NOMO-1 treated with DMSO at 0.1 percent for 48 hours (cell line): ENCODE results near the gene CFAP157.

Experiments used
- DNase-seq: peaks from one replicate; lab custom pipeline; 2025; ENCODE audit not compliant: unreplicated experiment; lab: John Stamatoyannopoulos, UW

The CFAP157 gene

GRCh38 chr9:127714951-127715469, 8.2 kb downstream of the CFAP157 start:
- no peak for DNase-seq

DNA sequence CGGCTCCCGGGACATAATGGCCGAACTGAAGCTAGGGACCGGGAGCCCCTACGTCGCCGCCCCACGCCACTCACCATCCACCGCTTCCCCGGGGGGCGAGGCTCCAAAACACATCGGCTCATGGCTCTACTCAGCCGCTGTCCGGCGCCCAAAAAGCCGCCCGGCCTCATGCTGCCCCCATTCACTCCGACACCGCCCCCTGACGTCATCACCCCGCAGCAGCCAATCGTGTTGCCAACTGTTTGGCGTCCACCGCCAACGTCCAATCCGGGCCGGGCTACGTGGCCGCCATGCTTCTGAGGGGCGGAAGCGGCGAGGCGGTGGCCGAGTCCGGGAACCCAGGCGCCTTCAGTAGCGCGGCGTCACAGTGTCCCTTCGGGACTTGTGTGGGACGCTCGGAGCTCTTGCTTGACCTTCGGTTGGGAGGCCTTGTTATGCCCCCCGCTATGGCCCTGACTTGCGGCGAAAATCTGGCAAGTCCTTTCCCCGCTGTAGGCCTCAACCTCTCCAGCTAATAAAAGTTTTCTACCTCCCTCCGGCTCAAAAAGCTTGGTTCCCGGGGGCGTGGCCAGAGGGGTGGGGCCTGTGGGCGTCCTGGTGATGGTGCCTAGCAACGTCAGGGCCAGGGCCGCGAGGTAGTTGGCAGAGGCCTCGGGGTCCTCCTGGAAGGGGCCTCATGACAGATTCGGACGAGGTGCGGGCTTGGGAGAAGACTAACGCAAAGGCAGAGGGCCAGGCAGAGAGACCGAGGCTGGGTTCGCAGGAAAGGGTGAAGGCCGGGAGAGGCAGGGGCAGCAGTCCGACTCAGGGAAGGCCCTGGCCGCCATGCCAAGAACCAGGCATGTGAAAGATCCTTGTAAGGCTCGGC, 8.9 kb downstream of the CFAP157 start, which contains the start of the genes PTRH1 and TTC16:
Gene PTRH1 (minus strand): TSS at position 194 of the 868 bp plus-strand sequence. CDS start 24 bp downstream, at position 170.
Gene TTC16 (plus strand): TSS at position 610 of the 868 bp plus-strand sequence. CDS start 67 bp downstream, at position 677.
- DNase-seq, result peak; percentile 92

- DNase-seq, result no peak
Measured at GRCh38 chr9:127716412-127716811, 9.6 kb downstream of the CFAP157 start.

GRCh38 chr9:127717766-127718165, 11.0 kb downstream of the CFAP157 start:
- no peak for DNase-seq

DNA sequence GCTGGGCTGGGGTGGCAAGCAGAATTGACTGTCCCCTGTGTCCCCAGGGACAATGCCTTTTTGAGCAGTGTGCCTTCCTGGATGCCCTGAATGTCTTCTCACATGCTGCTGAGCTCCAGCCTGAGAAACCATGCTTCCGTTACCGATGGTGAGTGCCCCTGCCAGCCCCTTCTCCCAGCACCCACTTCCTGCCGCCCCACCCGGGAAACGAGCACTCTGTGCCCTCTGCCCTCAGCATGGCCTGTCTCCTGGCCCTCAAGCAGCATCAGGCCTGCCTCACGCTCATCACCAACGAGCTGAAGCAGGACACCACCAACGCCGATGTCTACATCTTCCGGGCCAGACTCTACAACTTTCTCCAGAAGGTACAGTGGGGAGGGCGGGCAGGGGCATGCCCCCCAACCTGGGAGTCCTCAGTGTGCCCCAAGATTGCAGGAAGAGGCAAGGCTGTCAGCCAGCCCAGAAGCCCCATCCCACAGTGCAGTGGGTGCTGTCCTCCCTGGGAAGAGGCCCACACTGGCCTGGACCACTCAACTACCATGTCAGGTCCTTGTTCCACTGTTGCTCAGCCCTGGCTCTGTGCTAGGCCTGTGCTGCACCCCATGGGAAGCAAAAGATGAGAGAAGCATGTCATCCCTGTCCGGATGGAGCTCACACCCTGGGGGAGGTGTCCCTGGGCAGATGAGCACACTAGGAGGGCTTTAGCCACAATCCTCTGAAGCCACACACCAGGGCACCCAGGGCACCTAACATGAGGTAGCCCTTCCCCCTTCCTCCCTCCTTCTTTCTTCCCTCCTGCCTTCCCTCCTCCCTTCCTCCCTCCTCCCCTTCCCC, 13.5 kb downstream of the CFAP157 start:
- no peak for DNase-seq

DNA sequence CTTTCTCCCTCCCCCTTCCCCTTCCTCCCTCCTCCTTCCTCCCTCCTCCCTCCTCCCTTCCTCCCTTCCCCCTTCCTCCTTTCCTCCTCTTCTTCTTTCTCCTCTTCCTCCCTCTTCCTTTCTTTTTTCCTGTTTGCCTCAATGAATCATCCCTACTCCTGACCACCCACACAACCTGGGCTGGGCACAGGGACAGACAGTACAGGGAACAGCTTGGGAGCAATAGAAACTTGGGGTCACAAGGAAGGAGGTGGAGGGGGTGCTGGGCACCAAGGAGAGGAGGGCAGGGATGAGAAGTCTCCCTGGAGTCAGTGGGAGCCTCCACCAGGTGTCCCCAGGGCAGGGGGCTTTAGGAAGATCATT, 14.1 kb downstream of the CFAP157 start:
- no peak for DNase-seq

GRCh38 chr9:127721391-127721821, 14.6 kb downstream of the CFAP157 start:
- DNase-seq, result no peak

DNA sequence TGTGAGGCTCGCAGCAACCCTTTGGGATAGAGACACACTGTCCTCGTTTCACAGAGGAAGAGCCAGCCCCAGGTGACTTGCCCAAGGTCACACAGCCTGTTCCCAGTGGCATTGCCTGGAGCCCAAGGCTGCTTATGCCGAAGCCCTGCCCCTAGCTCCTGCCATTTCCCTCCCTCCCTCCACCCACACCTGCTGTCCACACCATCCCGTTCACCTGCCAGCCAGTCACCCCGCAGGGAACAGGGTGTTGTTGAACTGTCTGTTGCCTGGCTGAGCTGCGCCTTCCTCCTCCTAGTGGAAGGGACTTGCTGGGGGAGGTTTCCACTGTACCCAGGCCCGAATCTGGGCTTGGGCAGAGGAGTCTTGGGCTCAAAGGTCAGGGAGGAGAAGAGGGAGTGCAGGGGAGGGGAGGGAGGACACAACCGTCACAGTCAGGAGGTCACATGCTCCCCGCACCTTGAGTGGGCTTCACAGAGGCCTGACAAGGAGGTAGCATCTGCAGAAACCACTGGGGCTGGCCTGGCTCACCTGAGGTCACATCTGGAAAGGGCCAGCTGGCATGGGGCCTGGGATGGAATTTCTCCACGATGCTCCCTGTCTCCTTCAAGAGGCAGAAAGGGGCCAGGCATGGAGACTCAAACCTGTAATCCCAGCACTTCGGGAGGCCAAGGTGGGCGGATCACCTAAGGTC, 15.4 kb downstream of the CFAP157 start:
- no peak for DNase-seq

DNA sequence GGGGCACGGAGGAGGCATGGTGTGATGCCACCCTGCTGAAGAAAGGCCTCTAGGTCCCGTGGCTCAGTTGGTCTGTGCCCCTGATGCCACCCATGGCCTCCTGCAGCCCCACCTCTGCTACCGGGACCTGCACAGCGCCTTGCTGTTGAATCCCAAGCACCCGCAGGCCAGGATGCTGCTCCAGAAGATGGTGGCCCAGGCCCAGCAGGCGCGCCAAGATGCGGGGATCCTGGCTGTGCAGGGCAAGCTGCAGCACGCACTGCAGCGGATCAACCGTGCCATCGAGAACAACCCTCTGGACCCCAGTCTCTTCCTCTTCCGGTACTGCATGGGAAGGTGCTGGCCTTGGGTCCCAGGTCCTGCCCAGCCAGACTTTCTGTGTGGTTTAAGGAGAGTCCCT, 16.2 kb downstream of the CFAP157 start:
- no peak for DNase-seq

GRCh38 chr9:127723444-127723843, 16.7 kb downstream of the CFAP157 start:
- DNase-seq, result no peak

DNA sequence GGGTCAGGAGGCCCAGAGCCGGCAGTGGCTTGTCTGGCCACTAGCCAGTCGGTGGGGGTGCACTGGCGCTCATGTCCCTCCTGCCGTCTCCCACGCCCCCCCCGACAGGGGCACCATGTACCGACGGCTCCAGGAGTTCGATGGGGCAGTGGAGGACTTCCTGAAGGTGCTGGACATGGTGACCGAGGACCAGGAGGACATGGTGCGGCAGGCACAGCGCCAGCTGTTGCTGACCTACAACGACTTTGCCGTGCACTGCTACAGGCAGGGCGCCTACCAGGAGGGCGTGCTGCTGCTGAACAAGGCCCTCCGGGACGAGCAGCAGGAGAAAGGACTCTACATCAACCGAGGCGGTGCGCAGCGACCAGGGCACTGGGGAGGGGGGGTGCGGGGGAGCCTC, 17.2 kb downstream of the CFAP157 start:
- DNase-seq, result no peak

DNA sequence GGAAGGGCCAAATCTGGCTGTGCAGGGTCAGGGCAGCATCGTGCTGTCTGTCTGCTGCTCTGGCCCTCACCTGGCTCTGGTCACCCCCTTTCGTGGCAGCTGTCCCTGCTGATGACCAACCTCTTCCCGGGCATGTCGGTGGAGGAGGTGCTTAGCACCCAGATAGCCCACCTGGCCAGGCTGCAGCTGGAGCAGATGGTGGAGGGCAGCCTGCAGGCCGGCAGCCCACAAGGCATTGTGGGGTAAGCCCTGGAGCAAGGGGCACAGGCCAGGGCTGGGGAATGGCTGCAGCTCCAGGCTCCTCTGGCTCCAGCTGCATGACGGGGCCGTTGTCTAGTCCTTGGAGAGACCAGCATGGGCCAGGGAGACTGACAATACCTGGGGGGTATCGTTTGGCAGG, 20.1 kb downstream of the CFAP157 start:
- no peak for DNase-seq

GRCh38 chr9:127728808-127729207, 22.0 kb downstream of the CFAP157 start:
- no peak for DNase-seq

GRCh38 chr9:127729522-127730256, 22.9 kb downstream of the CFAP157 start:
- no peak for DNase-seq

- no peak for DNase-seq
Measured at GRCh38 chr9:127730262-127730661, 23.5 kb downstream of the CFAP157 start.

DNA sequence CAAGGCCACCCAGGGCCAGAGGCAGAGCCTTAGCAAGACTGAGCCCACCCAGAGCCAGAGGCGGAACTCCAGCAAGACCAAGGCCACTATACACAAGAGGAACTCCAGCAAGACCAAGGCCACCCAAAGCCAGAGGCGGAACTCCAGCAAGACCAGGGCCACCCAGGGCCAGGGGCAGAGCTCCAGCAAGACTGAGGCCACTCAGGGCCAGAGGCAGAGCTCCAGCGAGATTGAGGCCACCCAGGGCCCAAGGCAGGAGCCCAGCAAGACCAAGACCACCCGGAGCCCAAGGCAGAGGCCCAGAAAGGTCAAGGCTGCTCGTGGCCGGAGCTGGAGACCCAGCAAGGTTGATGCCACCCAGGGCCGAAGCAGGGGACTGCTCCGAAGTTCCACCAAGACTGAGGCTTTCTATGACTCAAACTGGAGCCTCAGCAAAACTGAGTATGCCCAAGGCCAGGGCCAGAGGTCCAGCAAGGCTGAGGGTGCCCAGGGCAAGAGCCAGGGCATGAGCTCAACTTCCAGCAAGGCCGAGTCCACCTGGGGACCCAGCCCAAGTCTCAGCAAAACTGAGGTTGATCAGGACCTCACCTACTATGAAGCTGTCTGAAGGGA, 24.1 kb downstream of the CFAP157 start:
- DNase-seq, result no peak

- DNase-seq, result no peak
Measured at GRCh38 chr9:127731938-127732337, 25.1 kb downstream of the CFAP157 start.

- no peak for DNase-seq
Measured at GRCh38 chr9:127732444-127732843, 25.7 kb downstream of the CFAP157 start.

GRCh38 chr9:127733614-127734013, 26.8 kb downstream of the CFAP157 start:
- peak; percentile 39 for DNase-seq

DNA sequence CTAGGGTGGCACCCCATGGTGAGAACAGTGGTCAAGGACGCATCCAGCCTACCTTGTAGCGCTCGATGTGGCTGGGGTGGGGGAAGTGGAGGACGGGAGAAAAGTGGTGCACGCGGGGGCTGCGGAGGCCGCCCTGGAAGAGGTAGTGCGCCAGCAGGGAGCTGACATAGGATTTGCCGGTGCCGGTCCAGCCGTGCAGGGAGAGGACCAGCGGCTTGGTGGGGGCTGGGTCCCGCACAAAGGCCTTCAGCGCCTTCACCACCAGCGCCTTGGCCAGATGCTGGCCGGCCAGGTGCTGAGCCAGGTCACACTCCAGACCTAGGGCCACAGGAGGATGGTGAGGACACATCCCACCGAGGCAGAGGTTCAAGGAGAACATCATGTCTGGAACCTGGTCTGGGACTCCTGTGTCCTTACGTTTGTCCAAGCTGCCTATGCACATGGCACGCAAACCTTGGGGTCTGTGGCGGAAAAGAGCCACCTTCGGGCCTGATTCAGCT, 27.5 kb downstream of the CFAP157 start:
- no peak for DNase-seq
